Measurements from ENCODE around the gene EPHA8.

EPHA8 gene

DNA sequence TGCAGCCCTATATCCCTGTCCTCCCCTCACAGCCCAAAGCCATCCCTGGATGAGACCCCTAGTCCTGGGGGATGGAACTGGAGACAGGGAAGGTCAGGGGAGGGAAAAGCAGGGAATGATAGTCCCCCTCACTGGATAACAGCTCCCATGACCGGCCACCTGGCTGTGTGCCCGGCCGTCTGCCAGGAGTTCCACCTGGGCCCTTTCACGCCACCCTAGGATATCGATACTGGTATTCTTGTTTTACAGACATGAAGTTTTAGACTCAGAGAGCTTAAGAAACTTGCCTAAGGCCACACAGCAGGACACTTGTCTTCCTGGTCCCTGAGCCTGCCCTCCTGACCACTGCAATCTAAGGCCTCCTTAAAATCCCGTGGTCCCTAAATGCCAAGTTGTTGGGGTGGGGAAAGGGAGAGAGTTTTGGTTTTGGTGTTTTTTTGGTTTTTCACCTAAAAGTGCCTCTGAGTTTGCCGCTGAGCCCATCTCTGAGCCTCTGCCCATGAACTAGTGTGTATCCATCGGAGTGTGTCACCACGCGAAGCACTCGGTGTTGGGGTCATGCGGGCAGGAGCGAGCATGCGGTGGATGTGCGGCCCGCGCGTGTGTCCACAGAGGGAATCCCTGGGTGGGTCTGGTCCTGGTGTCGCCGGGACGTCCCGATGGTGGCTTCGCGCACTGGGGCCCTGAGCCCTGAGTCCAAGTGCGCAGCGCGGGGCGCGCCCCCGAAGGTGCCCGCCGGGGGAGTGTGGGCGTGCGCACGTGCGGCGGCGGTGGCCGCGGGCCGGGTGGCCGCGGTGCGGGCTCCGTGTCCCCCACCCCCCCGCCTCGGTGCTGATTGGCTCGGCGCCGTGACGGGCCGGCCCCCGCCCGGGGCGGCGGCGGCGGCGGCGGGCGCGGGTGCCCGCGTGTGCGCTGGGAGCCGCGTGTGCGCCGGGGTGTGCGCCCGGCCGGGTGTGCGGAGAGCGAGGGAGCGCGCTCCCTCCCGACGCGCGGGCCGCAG, at the start of gene EPHA8:
Gene EPHA8 (plus strand): TSS at position 906 of the 1,000 bp plus-strand sequence. CDS start 147 bp downstream, outside the sequence.
- DNase-seq: no peak

DNA sequence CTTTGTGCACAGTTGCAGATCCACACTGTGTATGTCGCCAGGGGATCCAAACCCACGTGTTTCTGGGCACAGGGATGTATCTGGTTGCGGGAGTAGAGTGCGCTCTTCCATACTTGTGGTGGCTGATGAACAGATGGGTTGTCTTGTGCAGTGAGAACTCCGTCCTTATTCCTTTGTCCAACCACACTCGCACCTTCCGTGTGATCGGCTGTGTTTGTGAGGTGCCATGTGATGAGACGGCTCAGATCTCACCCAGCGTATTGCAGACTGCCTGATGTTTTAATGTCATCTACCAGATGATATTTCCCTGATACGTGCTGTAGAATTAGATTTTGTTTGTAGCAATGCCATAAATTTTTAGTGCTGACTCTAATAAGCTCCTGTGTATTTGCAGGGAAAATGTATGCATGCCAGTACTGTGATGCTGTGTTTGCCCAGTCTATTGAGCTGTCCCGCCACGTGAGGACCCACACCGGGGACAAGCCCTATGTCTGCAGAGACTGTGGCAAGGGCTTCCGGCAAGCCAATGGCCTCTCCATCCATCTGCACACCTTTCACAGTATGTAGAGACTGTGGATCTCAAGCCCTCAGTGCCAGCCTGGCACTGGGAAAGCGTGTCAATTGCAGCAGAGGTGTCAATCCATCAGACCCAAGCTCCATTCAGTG, 46.2 kb upstream of the EPHA8 start:
- DNase-seq: no peak

DNA sequence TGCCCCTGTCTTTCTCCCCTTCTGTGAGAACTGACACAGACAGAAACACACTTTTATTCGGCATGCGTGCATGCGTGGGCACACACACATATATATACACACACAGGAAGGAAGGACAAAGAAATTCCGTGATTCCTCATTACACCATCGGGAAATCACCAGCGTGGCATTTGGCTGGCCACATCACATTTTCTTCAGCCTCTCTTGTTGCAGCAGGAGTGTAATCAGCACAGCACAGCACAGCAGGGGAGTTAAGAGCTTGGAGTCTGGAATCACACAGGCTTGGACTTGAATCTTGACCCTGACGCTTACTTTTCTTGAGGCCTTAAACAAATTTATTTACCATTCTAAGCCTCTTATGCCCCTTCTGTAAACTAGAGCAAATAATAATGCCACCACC, 45.3 kb upstream of the EPHA8 start:
- DNase-seq: no peak

DNA sequence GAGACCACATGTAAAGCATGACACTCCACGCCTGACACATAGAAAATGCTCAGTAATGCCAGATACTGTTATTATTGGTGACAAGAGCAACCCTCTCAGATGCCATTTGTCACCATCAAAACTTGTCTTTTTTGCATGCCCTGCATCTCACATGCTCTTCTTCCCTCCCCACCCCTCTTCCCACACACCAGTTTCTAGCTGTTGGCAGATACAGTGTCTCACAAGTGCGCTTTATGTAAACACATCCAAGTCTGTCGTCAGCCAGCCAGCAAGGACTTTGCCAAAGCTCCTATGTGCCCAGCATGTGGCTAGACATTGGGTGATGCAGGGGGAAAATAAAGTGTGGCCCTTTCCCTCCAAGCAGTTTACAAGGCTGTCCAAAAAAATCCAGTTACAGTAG, 44.9 kb upstream of the EPHA8 start:
- no peak for DNase-seq

DNA sequence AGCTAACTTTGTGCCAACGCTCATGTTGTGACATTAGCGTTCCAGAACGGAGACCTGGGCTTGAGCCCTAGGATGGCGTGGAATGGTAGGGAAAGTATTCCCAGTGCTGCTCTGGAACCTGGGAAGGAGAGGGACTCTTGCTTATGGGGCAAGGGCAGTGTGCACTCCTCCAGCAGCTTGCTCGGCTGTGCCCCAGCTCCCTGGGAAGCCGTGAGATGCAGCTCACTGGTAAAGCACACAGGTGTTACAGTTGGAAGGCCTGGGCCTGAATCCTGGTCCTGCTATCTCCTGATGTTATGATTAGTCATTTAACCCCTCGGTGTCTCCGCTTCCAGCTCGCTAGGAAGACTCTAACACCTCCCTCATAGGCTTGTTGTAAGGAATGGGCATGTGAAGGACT, 42.4 kb upstream of the EPHA8 start:
- no peak for DNase-seq

DNA sequence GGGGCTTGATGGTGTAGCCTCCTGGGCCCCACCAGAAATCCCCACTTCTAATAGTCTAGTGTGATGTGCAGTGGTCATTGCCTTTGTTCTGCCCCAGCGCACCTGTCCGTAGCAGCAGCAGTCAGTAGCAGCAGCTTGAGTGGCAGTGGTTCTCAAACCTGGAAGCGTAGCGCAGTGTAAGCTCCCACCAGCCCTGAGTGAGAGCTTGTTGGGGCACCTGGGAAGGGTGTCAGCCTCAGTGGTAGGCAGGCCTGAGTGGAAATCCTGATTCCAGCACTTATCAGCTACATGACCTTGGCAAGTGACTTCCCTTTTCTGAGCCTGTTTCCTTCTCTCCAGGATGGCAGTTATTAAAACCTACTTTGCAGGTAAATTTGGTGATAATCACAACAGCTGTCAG, 41.6 kb upstream of the EPHA8 start:
- no peak for DNase-seq

DNA sequence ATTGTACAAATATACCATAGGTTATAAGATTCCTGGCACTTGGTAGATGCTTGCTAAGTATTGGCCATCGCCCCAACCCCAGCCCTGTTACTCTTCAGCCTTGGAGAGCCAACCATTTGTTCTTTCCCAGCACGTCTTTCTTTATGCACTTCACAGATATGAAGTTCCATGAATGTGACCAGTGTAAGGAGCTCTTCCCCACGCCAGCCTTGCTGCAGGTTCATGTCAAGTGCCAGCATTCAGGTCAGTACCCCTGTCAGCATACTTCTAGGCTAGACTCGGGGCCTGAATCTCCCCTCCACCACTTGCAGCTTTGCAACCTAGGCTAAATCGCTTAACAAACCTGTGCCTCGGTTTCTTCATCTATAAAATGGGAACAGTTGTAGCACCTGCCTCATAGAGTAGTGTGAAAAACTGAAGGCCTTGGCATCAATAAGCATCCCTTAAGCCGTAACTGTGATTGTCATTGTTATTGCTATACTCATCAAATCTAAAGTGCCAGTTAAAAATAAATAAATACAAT, 41.0 kb upstream of the EPHA8 start:
- DNase-seq: no peak

DNA sequence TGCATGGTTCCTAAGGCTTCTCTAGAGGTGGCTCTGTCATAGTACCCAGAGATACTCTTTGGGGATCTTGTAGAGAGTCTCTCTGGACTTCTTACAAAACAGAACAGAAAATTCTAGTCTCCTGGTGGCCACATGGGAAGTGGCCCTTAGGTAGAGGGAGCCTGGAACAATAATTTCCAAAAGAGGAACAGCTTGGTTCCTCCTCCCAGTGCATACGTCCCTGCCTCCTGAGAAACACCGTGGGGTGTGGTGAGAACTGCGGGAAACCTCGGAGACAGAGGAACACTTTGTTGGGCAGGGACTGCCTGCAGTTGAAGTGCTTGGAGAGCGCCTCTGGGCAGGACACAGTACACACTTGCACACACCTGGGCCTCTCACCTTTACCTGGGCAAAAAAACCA, 38.8 kb upstream of the EPHA8 start:
- no peak for DNase-seq

DNA sequence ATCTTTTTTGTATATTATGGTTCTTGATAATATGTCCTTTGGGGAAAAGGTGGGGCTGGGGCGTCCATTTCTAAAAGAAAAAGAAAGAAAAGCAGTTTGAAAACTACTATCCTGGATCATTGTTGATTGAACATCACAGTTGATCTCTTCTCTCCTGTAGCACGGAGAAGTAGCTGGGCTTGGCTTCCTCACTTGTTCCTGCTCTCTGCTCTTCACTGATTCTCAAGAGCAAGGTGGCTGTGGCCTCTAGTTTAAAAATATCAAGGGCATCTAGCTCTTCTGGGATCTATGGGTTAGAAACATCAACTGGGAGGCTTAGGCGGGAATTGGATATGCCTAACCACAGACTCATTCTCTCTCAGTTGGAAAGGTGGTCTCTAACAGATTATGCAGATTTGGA, 38.1 kb upstream of the EPHA8 start:
- DNase-seq: no peak

DNA sequence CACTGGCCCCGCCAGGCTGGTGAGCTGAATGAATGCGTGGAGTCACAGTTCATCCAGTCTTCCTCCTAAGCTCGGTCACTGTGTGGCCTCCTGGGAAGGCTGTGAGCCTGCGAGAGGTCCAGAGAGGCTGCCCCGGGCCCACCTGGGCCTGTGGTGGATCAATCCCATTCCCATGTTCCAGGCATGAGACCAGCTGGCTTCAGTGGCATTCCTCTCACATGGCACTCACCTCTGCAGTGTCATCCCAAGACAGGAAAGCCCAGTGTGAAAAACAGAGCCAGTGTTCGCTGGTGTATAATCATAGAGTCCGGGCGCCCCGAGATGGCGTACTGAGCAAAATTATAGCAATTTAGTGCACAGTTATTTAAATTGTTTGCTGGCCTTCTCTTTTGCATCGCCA, 37.6 kb upstream of the EPHA8 start:
- no peak for DNase-seq

DNA sequence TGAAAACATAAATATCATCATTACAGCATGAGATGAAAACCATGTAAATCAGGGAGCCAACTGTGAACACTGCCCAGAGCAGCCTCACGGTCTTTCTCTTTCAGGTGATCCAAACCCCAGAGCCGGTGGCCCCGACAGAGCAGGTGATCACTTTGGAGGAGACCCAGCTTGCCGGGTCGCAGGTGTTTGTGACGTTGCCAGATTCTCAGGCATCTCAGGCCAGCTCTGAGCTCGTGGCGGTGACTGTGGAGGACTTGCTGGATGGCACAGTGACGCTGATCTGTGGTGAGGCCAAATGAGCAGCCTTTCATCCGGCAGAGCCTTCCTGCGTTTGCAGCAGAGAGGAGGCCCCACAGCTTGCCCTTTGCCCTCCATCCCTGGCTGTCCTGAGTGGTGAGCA, 37.2 kb upstream of the EPHA8 start:
- DNase-seq: no peak

DNA sequence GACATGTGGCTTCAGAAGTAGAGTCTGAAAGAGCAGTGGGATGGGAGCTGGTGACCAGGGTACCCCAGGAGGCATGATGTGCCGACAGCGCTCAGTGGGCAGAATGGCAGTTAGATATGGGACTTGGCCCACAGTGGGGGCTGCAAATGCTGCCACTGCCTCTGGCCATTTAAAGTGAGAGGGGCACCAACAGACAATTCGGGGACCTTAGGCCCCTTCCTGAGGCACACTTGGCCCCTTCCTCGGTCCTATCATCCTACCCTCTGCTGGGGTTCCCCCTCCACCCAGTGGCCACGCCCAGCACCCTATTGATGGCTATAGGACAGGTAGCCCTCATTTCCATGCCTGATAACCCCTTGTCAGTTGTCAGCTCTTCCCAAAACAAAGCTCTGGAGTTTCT, 36.6 kb upstream of the EPHA8 start:
- DNase-seq: no peak

DNA sequence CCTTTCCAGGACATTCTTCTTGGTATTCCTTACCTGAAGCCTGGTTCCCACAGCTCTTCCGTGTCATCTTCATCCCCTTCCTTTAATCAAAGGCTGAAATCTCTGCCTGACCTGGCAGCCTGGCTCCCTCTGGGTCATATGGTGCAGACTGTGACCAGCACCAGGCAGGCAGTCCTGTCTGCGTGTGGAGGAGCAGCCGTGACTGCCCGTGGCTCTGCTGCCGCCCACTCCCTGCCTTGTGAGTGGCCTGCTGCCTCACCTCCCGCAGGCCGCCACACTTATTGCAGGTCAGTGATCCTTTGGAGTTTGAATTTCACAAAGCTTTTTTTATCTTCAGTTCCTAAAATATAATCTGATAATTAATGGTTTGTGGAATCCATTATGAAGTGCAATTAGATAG, 36.2 kb upstream of the EPHA8 start:
- no peak for DNase-seq

DNA sequence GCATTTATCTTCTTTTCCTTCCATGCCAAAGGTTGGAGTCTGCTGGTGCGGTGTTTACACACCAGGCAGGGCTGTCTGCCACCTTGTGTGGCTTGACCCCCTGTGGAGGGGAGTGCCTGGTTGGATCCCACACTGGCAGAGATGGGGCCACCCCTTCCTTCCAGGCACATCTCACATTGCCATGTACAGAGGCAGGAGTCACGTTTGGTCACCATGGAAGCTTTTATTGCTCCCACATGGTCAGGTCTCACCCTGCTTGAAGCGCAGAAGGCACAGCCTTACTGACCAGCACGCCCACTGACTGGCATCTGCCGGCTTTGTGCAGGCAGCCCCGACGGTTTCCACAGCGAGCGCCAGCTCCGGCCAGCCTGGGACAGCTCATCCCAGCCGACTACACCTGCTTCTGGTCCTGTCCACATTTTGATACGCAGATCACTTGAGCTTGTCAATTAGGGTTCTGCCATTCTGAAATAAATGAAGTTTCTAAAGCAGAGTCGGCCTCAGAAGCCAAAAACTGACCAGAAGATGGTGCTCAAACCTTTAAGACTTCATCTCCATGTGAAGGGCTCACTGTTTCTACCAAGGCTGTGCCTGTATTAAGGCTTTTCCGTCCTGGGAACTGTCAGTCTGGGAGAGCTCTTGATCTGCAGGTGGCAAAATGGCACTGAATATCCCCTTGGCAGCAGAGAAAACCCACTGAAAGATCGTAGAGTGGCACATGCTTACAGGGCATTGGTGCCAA, 35.6 kb upstream of the EPHA8 start:
- DNase-seq: no peak

DNA sequence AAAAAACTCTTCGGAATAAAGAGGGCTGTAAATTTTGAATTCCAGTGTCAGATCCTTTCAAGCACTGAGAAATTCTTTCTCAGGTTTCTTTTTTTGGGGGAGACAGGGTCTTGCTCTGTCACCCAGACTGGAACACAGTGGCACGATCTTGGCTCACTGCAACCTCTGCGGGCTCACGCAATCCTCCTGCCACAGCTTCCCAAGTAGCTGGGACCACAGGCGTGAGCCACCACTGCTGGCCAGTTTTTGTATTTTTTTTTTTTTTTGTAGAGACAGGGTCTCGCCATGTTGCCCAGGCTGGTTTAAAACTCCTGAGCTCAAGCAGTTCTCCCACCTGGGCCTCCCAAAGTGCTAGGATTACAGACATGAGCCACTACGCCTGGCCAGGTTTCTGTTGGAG, 34.8 kb upstream of the EPHA8 start:
- no peak for DNase-seq

DNA sequence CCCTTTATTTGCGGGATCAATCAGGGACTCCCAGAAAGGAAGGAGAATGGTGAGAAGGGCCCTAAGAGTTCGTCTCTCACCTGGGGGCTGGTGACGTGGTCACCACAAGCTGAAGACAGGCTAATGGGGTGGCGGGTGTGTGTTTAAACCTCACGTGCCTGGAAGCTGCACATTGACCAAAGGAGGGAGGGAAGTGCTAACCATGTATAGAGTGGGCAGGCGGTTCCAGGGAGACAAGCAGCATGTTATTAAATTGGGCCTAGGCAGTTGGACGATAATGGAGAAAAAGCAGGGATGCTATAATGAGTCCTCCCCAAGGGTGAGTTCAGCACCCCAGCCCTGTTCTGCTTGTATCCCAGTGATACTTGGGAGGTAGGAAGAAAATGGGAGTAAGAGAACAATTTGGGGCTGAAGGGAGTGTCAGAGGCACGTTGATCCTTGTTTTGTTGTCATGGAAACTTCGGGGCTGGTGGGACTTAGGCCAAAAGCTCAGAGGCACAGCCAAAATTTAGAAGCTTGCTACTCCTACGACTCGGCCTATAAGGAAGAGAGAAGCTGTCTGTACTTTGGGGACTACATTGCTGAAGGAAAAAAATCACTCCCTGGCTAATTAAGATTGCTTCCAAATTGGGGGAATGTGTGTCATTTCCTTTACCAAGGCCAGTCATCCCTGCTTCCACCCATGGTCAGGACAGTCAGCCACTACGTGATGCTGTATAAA, 33.2 kb upstream of the EPHA8 start:
- DNase-seq: no peak

DNA sequence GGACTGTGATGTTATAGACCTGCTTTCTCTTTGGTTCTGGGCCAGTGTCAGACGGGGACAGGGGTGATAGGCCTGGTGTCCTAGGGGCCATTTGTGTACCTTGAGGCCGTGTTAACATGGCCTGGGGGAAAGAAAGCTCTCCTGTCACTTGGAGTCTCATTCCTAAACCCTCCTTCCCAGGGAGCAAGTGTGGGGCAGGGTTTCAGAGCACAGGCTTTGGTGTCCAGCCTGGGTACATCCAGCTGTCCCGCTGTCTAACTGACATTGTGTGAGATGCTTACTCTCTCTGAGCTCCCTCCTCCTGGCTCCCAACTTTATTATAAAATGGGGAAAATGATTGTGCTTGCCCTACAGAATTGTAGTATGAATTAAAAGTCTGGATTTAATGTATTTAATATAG, 32.6 kb upstream of the EPHA8 start:
- DNase-seq: no peak

DNA sequence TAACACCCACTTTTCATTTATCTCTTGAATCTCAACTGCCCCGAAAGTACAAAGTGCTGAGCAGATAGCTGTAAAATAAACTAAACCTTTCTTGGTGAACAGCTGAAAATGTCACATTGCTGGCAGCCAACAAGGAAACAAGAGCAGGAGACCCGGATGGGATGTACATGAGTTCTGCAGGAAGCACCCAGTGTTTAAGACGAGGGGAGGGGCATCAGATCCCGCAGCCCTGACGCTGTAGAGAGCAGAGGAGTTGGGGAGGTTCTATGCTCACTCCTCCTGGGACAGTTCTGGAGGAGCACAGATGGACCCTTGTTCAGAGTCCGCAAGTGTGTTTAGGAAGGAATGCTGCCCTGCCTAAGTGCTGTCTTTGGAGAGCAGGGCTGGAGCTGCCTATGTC, 32.0 kb upstream of the EPHA8 start:
- no peak for DNase-seq

DNA sequence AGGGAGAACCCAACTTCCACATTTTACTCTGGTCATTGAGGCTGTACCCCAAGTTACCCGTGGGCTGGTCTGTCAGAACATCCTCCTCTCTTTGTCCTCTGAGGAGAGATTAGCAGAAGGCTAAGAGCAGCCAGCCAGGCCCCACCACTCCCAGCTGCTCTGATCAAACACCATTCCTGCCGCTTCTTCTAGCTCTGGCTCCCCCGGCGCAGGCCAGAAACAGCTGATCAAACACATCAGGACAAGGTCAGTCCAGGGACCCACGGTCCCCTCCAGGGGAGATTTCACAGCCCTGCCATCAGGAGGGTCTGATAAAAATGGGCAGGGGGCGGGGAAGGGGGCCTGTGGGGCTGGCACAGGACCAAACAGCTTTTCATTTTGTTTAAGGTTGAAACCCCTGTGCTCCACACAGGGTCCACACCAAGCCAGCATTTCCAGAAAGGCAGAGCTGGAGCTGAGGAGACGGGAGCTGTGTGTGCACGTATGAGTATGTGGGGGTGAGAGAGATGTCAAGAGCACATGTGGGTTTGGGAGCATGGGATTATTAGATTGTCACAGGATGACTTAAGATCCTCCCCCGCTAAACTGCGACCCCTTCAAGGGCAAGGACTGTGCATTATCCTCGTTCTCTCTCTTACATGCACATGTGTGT, 29.9 kb upstream of the EPHA8 start:
- no peak for DNase-seq

DNA sequence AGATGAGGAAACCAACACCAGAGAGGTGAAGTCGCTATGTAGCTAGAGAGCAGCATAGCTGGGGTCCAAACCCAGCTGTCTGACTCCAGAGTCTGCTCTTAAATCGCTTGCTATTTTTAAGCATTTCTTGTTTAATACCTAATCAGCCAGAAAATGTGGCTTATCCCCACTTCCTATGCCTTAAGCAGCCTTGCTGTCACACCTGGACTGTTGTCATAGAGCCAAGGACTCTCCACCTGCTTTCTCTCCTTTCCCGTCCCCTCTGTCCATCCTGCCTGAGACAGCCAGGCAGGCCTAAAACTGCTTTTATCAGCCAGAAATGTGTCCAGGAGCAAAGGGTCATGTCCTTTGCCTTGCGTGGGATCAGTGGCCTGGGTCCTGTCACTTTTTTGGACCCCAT, 28.3 kb upstream of the EPHA8 start:
- DNase-seq: no peak

DNA sequence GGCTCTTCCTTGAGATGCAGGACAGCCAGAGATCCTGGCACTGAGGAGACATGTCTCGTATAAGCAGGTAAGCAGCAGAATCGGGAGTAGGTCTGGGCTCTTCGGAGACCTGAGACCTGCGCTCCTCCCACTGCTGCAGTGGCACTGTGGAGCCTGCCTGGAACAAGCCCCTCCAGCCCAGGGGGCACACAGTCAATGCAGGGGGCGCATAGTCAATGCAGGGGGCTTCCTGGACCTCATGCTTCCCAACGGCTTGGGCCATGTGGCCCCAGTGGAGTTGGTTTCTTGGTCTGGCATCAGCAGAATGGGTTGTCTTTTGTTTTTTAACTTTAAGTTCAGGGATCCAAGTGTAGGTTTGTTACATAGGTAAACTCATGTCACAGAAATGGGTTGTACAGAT, 27.9 kb upstream of the EPHA8 start:
- DNase-seq: no peak

DNA sequence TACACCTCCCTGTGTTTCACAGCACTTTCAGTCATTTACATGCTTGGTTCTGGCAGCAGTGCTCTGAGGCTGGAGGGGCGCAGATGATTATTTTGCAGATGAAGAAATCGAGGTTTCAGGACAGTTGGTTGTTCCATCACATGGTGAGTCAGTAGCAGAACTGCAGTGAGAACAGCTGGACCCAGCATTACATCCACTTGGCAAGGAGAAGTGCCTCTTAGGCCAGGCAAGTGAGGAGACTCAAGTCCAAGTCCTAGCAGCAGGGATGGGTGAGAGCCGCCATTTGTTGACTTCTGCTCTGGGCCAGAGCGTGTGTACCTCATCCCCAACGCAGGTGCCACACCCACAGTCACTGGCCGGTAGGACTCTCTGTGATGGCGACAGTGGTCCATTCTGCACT, 26.8 kb upstream of the EPHA8 start:
- DNase-seq: no peak

Data from CD4-positive, alpha-beta T cell treated with Interleukin-1 beta for 1 hour (primary cell).